Neutrophil (primary cell): Measurements from ENCODE around the gene NKAIN4.

Source experiments
- H3K27ac ChIP-seq: fragments of 200-600 bp; sonication (generic); 2 replicates; pipeline ENCODE4 v1.5.1; 2016; ENCODE audit warnings: mild to moderate bottlenecking, moderate library complexity
- H3K27me3 ChIP-seq: fragments of 200-600 bp; sonication (generic); 2 replicates; pipeline ENCODE4 v1.6.0; 2016; ENCODE audit warnings: mild to moderate bottlenecking
- H3K36me3 ChIP-seq: fragments of 200-600 bp; sonication (generic); 2 replicates; pipeline ENCODE4 v1.5.1; 2017
- H3K4me1 ChIP-seq, 2 experiments: fragments of 200-600 bp in 1 of 2; sonication (generic) in 1 of 2; 1 replicate in 1 of 2; 2 replicates in 1 of 2; pipeline versions ENCODE4 v1.5.1 to v1.6.1; 2013 to 2016; ENCODE audit warnings: low read depth in 1 of 2, low read length in 1 of 2, mild to moderate bottlenecking in 1 of 2, moderate library complexity in 1 of 2; ENCODE audit not compliant: control insufficient read depth in 1 of 2, insufficient read depth in 1 of 2
- H3K4me3 ChIP-seq, 2 experiments: fragments of 200-600 bp in 1 of 2; sonication (generic) in 1 of 2; 1 replicate in 1 of 2; 2 replicates in 1 of 2; pipeline ENCODE4 v1.5.1; 2013 to 2016; ENCODE audit warnings: low read depth in 1 of 2, low read length in 1 of 2, mild to moderate bottlenecking in 1 of 2, moderate library complexity in 1 of 2
- H3K9me3 ChIP-seq: fragments of 200-600 bp; sonication (generic); 2 replicates; pipeline ENCODE4 v1.5.1; 2016
- CTCF ChIP-seq: fragments of 200-600 bp; sonication (generic); IDR thresholded peaks from 2 replicates; pipeline ENCODE4 v1.5.1; 2016; ENCODE audit warnings: antibody characterized with exemption

The NKAIN4 gene

GRCh38 chr20:63246490-63247288, 7.6 kb downstream of the NKAIN4 start:
- Histone ChIP-seq H3K27ac (no peak overlapping the region), H3K4me3 (no peak overlapping the region), H3K36me3 (no peaks in the 10 kb centered on the region), H3K27me3 (peaks cover 80% of the 10 kb centered on the region), H3K9me3 (no peaks in the 10 kb centered on the region), H3K4me1 (no peaks in the 10 kb centered on the region)
- no peak for TF ChIP-seq CTCF

GRCh38 chr20:63244468-63244867, 9.8 kb downstream of the NKAIN4 start:
- no peaks in the 10 kb centered on the region for H3K9me3 ChIP-seq
- H3K27ac ChIP-seq = no peak overlapping the region
- H3K4me1 ChIP-seq = no peaks in the 10 kb centered on the region
- no peak overlapping the region for H3K4me3 ChIP-seq
- TF ChIP-seq CTCF = no peak
- H3K36me3 ChIP-seq = no peaks in the 10 kb centered on the region
- H3K27me3 ChIP-seq = peaks cover 58% of the 10 kb centered on the region

- Histone ChIP-seq H3K9me3 (no peaks in the 10 kb centered on the region), H3K36me3 (no peaks in the 10 kb centered on the region), H3K4me3 (no peak overlapping the region), H3K27ac (no peak overlapping the region), H3K4me1 (no peaks in the 10 kb centered on the region), H3K27me3 (peaks cover 52% of the 10 kb centered on the region)
- TF ChIP-seq CTCF = no peak
Observed at GRCh38 chr20:63243604-63244247, 10.5 kb downstream of the NKAIN4 start.

- no peaks in the 10 kb centered on the region for H3K4me1 ChIP-seq
- H3K27ac ChIP-seq = no peak overlapping the region
- no peaks in the 10 kb centered on the region for H3K36me3 ChIP-seq
- TF ChIP-seq CTCF = no peak
- no peak overlapping the region for H3K4me3 ChIP-seq
- H3K27me3 ChIP-seq = peaks cover 42% of the 10 kb centered on the region
- no peaks in the 10 kb centered on the region for H3K9me3 ChIP-seq
Observed at GRCh38 chr20:63242736-63243135, 11.5 kb downstream of the NKAIN4 start.

- H3K27me3 ChIP-seq = peaks cover 27% of the 10 kb centered on the region
Observed at GRCh38 chr20:63241272-63241671, 13.0 kb downstream of the NKAIN4 start.

More at GRCh38 chr20:63241272-63241671, 13.0 kb downstream of the NKAIN4 start:
- Histone ChIP-seq H3K36me3 (no peaks in the 10 kb centered on the region), H3K9me3 (no peaks in the 10 kb centered on the region), H3K27ac (no peak overlapping the region), H3K4me3 (no peak overlapping the region), H3K4me1 (no peaks in the 10 kb centered on the region)
- TF ChIP-seq CTCF = no peak
